Loucy (cell line): ENCODE measurements around the gene SLC9A1.

Source experiments
- EZH2phosphoT487 ChIP-seq: fragments of 200-600 bp; IDR thresholded peaks from 2 replicates; pipeline ENCODE4 v1.6.1; 2018; ENCODE audit warnings: antibody characterized with exemption, mild to moderate bottlenecking, moderate library complexity, borderline replicate concordance
- TF ChIP-seq, protein P1 (sequence below): fragments of 200-600 bp; sonication (generic); conservative IDR thresholded peaks from 2 replicates; pipeline ENCODE4 v1.5.1; 2014; ENCODE audit warnings: mild to moderate bottlenecking, antibody characterized with exemption, low read length

- TF ChIP-seq, protein P1, sequence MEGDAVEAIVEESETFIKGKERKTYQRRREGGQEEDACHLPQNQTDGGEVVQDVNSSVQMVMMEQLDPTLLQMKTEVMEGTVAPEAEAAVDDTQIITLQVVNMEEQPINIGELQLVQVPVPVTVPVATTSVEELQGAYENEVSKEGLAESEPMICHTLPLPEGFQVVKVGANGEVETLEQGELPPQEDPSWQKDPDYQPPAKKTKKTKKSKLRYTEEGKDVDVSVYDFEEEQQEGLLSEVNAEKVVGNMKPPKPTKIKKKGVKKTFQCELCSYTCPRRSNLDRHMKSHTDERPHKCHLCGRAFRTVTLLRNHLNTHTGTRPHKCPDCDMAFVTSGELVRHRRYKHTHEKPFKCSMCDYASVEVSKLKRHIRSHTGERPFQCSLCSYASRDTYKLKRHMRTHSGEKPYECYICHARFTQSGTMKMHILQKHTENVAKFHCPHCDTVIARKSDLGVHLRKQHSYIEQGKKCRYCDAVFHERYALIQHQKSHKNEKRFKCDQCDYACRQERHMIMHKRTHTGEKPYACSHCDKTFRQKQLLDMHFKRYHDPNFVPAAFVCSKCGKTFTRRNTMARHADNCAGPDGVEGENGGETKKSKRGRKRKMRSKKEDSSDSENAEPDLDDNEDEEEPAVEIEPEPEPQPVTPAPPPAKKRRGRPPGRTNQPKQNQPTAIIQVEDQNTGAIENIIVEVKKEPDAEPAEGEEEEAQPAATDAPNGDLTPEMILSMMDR, result no peak
- TF ChIP-seq EZH2phosphoT487, result no peak
Observed at GRCh38 chr1:27074175-27074780, 80.6 kb downstream of the SLC9A1 start.
